Liver (tissue), 9 donors: ENCODE results near the gene SCAI. TPM values are rescaled to one million over a fixed set of nuclear protein-coding genes. Genes with fewer than 3 reads are reported as not detected.

Source experiments
- DNase-seq: peaks from one replicate; pipeline ENCODE4 v3.0.0-alpha.2; 2017; ENCODE audit warnings: low spot score
- H3K27ac ChIP-seq, 2 donors: one replicate each; pipeline ENCODE4 v1.7.0; 2013; ENCODE audit warnings: inconsistent platforms in 2 of 2, low read length in 2 of 2, control low read depth in 1 of 2, low read depth in 1 of 2, mild to moderate bottlenecking in 1 of 2
- H3K27me3 ChIP-seq, 4 donors: one replicate each; pipeline versions ENCODE4 v1.6.1 to v1.7.0; 2013; ENCODE audit warnings: low read length in 3 of 4, inconsistent platforms in 1 of 4, mild to moderate bottlenecking in 1 of 4, moderate library complexity in 1 of 4; ENCODE audit not compliant: control insufficient read depth in 4 of 4, insufficient read depth in 4 of 4
- H3K36me3 ChIP-seq, 4 donors: one replicate each; pipeline versions ENCODE4 v1.6.1 to v1.7.0; 2013; ENCODE audit warnings: low read length in 3 of 4, mild to moderate bottlenecking in 3 of 4, low read depth in 1 of 4, moderate library complexity in 1 of 4; ENCODE audit not compliant: control insufficient read depth in 4 of 4, insufficient read depth in 3 of 4
- H3K4me1 ChIP-seq, 4 donors: one replicate each; pipeline versions ENCODE4 v1.6.1 to v1.7.0; 2013; ENCODE audit warnings: low read length in 3 of 4, mild to moderate bottlenecking in 3 of 4, moderate library complexity in 1 of 4; ENCODE audit not compliant: control insufficient read depth in 4 of 4, insufficient read depth in 4 of 4
- H3K4me3 ChIP-seq, 3 donors: one replicate each; pipeline versions ENCODE4 v1.6.1 to v1.7.0; 2013; ENCODE audit warnings: low read length in 3 of 3, control low read depth in 1 of 3, low read depth in 1 of 3, mild to moderate bottlenecking in 1 of 3
- H3K9ac ChIP-seq, 2 donors: one replicate each; pipeline ENCODE4 v1.7.0; 2013; ENCODE audit warnings: low read length in 2 of 2, mild to moderate bottlenecking in 2 of 2, moderate library complexity in 2 of 2, control low read depth in 1 of 2, low read depth in 1 of 2
- H3K9me3 ChIP-seq, 4 donors: one replicate each; pipeline versions ENCODE4 v1.6.1 to v1.7.0; 2013; ENCODE audit warnings: low read length in 3 of 4; ENCODE audit not compliant: control insufficient read depth in 4 of 4
- ATF3 ChIP-seq: IDR thresholded peaks from 2 replicates; pipeline ENCODE4 v1.6.1; 2016; ENCODE audit warnings: antibody characterized with exemption
- CTCF ChIP-seq: fragments of 150-350 bp; IDR thresholded peaks from 2 replicates; pipeline ENCODE4 v1.5.1; 2017; ENCODE audit warnings: improper control_type of control experiment, low read depth, low read length; ENCODE audit not compliant: missing input control
- EGR1 ChIP-seq, 2 donors: IDR thresholded peaks; 2 replicates each; pipeline ENCODE4 v1.6.1; 2016 to 2018; ENCODE audit warnings: antibody characterized with exemption in 2 of 2, low read depth in 2 of 2
- FOXA1 ChIP-seq: IDR thresholded peaks from 2 replicates; pipeline ENCODE4 v1.6.1; 2016; ENCODE audit warnings: antibody characterized with exemption
- FOXA2 ChIP-seq: IDR thresholded peaks from 2 replicates; pipeline ENCODE4 v1.6.1; 2016; ENCODE audit warnings: antibody characterized with exemption
- GABPA ChIP-seq, 2 donors: IDR thresholded peaks in 1 of 2; conservative IDR thresholded peaks in 1 of 2; 2 replicates each; pipeline ENCODE4 v1.6.1; 2016; ENCODE audit warnings: antibody characterized with exemption in 2 of 2, mild to moderate bottlenecking in 1 of 2, moderate library complexity in 1 of 2
- HNF4A ChIP-seq, 2 donors: conservative IDR thresholded peaks; 2 replicates each; pipeline ENCODE4 v1.6.1; 2016; ENCODE audit warnings: antibody characterized with exemption in 2 of 2, mild to moderate bottlenecking in 2 of 2
- HNF4G ChIP-seq: IDR thresholded peaks from 2 replicates; pipeline ENCODE4 v1.6.1; 2016; ENCODE audit warnings: antibody characterized with exemption
- JUND ChIP-seq, 2 donors: IDR thresholded peaks; 2 replicates each; pipeline ENCODE4 v1.6.1; 2016; ENCODE audit warnings: antibody characterized with exemption in 2 of 2
- MAX ChIP-seq: IDR thresholded peaks from 2 replicates; pipeline ENCODE4 v1.6.1; 2016; ENCODE audit warnings: antibody characterized with exemption
- NR2F2 ChIP-seq: IDR thresholded peaks from 2 replicates; pipeline ENCODE4 v1.6.1; 2016; ENCODE audit warnings: antibody characterized with exemption
- RAD21 ChIP-seq, 2 donors: IDR thresholded peaks; 2 replicates each; pipeline ENCODE4 v1.6.1; 2016; ENCODE audit warnings: antibody characterized with exemption in 2 of 2, mild to moderate bottlenecking in 2 of 2
- RXRA ChIP-seq, 2 donors: IDR thresholded peaks; 2 replicates each; pipeline ENCODE4 v1.6.1; 2017 to 2018; ENCODE audit warnings: antibody characterized with exemption in 2 of 2, mild to moderate bottlenecking in 1 of 2
- SP1 ChIP-seq: IDR thresholded peaks from 2 replicates; pipeline ENCODE4 v1.6.1; 2018; ENCODE audit warnings: antibody characterized with exemption, mild to moderate bottlenecking
- TAF1 ChIP-seq: conservative IDR thresholded peaks from 2 replicates; pipeline ENCODE4 v1.6.1; 2016; ENCODE audit warnings: antibody characterized with exemption, mild to moderate bottlenecking
- YY1 ChIP-seq: IDR thresholded peaks from 2 replicates; pipeline ENCODE4 v1.6.1; 2016; ENCODE audit warnings: antibody characterized with exemption, mild to moderate bottlenecking
- WGBS: extraction: QIAGEN DNeasy Blood & Tissue Kit; methylation state at CpG from one replicate; pipeline ENCODE4 v1.1.7; 2013; 5-methylcytosine and 5-hydroxymethylcytosine counted together
- polyA plus RNA-seq, 2 donors: library from polyadenylated mRNA; stranded (reverse) in 1 of 2; unstranded in 1 of 2; fragments of 200-250 nt in 1 of 2; fragments of >200 nt in 1 of 2; fragmentation: Nextera tagmentation in 1 of 2; extraction: Ambion mirVana in 1 of 2; gene quantifications; one replicate each; pipeline versions ENCODE4 v1.2.1 to v1.2.3, GENCODE V29; 2013 to 2015
- total RNA-seq, 2 donors: library from RNA; depleted of rRNA; stranded (reverse); fragments of >200 nt; gene quantifications; one replicate each; pipeline ENCODE4 v1.2.3, GENCODE V29; 2014
- TF ChIP-seq, protein P1 (sequence below): IDR thresholded peaks from 2 replicates; pipeline ENCODE4 v1.6.1; 2016; ENCODE audit warnings: antibody characterized with exemption, mild to moderate bottlenecking
- TF ChIP-seq, protein P2 (sequence below): IDR thresholded peaks from 2 replicates; pipeline ENCODE4 v1.6.1; 2016; ENCODE audit warnings: antibody characterized with exemption
- donor health status: healthy.
- donor health status: healthy.
- donor health status: healthy.
- donor health status: healthy.
- donor health status: healthy.

The SCAI gene
- total and polyA plus RNA-seq, 4 donors = 0.24 to 5.3 (median 1.6) TPM

DNA sequence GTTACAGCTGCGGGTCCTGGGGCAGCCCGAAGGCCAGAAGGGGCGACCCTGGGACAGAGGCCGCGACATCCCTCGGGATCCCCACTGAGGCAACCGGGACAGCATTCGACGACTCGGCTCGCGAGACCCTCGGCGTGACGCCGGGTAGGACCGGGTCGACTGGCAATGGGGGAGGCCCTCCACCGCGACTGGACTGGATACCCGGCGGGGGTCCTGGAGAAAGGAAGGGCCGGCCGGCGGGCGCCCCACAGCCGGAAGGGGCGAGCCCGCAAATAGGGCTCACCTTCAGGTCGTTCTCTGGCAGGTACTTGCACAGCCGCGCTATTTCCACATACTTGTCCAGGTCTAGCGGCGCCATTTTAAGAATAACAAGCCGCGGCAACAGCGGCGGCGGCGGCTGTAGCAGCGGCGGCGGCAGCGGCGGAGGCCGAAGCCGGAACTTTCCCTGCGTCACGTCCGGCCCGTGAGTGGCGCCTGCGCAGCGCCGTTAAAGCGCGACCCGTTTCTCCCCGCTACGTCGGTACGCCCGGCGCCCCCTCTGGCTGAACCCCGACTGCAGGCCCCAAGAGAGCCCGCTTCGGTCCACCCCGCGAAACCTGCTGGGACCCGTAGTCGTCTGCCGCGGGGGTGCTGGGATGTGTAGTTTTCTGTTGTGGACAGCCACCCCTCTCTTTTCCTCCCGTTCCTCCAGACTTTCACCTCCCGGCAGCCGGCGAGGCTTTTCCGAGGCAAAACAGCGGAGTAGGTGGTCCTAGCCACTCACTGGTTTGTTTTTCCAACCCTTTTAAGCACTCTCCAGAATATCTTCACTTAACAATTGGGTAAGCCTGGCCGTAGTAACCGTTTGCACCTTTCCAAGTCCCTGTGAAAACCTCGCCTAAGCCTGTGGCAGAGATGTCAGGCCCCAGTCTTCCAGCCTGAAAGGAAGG, 46.3 kb upstream of the SCAI start, which contains the start of gene PPP6C:
PPP6C (minus strand) TSS at position 443 of the 929 bp plus-strand sequence; CDS start at position 358, 85 bp downstream.
- WGBS = under 1% methylated on average over 82 of the region's 82 CpGs
- peak; percentile 97 for DNase-seq
- H3K36me3 ChIP-seq = no peaks in the 10 kb centered on the region
- peak within 1 kb of the TSS; percentile 63 to 94 for H3K9ac ChIP-seq
- TF ChIP-seq TAF1 = peak; percentile 45
- peak; percentile 33 for TF ChIP-seq FOXA2
- TF ChIP-seq CTCF = peak; percentile 63
- TF ChIP-seq, protein P1, sequence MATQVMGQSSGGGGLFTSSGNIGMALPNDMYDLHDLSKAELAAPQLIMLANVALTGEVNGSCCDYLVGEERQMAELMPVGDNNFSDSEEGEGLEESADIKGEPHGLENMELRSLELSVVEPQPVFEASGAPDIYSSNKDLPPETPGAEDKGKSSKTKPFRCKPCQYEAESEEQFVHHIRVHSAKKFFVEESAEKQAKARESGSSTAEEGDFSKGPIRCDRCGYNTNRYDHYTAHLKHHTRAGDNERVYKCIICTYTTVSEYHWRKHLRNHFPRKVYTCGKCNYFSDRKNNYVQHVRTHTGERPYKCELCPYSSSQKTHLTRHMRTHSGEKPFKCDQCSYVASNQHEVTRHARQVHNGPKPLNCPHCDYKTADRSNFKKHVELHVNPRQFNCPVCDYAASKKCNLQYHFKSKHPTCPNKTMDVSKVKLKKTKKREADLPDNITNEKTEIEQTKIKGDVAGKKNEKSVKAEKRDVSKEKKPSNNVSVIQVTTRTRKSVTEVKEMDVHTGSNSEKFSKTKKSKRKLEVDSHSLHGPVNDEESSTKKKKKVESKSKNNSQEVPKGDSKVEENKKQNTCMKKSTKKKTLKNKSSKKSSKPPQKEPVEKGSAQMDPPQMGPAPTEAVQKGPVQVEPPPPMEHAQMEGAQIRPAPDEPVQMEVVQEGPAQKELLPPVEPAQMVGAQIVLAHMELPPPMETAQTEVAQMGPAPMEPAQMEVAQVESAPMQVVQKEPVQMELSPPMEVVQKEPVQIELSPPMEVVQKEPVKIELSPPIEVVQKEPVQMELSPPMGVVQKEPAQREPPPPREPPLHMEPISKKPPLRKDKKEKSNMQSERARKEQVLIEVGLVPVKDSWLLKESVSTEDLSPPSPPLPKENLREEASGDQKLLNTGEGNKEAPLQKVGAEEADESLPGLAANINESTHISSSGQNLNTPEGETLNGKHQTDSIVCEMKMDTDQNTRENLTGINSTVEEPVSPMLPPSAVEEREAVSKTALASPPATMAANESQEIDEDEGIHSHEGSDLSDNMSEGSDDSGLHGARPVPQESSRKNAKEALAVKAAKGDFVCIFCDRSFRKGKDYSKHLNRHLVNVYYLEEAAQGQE = peak; percentile 84
- TF ChIP-seq GABPA (IDR thresholded peaks at IDR 0.05 in 1 of 2, conservative IDR thresholded peaks at IDR 0.05 in 1 of 2) = peak; percentile 65 to 92
- peak; percentile 60 for TF ChIP-seq MAX
- TF ChIP-seq, protein P2, sequence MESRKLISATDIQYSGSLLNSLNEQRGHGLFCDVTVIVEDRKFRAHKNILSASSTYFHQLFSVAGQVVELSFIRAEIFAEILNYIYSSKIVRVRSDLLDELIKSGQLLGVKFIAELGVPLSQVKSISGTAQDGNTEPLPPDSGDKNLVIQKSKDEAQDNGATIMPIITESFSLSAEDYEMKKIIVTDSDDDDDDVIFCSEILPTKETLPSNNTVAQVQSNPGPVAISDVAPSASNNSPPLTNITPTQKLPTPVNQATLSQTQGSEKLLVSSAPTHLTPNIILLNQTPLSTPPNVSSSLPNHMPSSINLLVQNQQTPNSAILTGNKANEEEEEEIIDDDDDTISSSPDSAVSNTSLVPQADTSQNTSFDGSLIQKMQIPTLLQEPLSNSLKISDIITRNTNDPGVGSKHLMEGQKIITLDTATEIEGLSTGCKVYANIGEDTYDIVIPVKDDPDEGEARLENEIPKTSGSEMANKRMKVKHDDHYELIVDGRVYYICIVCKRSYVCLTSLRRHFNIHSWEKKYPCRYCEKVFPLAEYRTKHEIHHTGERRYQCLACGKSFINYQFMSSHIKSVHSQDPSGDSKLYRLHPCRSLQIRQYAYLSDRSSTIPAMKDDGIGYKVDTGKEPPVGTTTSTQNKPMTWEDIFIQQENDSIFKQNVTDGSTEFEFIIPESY = peak; percentile 96
- TF ChIP-seq RXRA (IDR thresholded peaks at IDR 0.05) = peak; percentile 70 to 71
- TF ChIP-seq EGR1 (IDR thresholded peaks at IDR 0.05; ENCODE audit: low read depth in 2 of 2) = peak in 1 of 2 donors; percentile 78
- no peak for TF ChIP-seq JUND (IDR thresholded peaks at IDR 0.05)
- TF ChIP-seq HNF4A (conservative IDR thresholded peaks at IDR 0.05) = peak in 1 of 2 donors; percentile 62
- no peak for TF ChIP-seq FOXA1
- no peak for TF ChIP-seq HNF4G
- TF ChIP-seq YY1 = peak; percentile 89
- peak; percentile 25 for TF ChIP-seq NR2F2
- peak; percentile 77 for TF ChIP-seq SP1
- TF ChIP-seq RAD21 (IDR thresholded peaks at IDR 0.05) = peak; percentile 44 to 63
- peak; percentile 57 for TF ChIP-seq ATF3
- no peaks in the 10 kb centered on the region for H3K9me3 ChIP-seq
- peak within 1 kb of the TSS; percentile 65 to 98 (median 95) for H3K4me3 ChIP-seq
- peaks cover 8 to 23% (median 20%) of the 10 kb centered on the region in 4 donors for H3K4me1 ChIP-seq
- H3K27ac ChIP-seq = peak within 1 kb of the TSS; percentile 88 to 90
- no peaks in the 10 kb centered on the region for H3K27me3 ChIP-seq
